GM19023 (cell line): ENCODE data around the gene DAPK1.

Experiments used
- ATAC-seq: cut with Tn5 transposase; IDR thresholded peaks from one replicate; pipeline ENCODE4 v1.9.1; 2021; ENCODE audit warnings: mild to moderate bottlenecking, moderate library complexity; ENCODE audit not compliant: unreplicated experiment

The DAPK1 gene

DNA sequence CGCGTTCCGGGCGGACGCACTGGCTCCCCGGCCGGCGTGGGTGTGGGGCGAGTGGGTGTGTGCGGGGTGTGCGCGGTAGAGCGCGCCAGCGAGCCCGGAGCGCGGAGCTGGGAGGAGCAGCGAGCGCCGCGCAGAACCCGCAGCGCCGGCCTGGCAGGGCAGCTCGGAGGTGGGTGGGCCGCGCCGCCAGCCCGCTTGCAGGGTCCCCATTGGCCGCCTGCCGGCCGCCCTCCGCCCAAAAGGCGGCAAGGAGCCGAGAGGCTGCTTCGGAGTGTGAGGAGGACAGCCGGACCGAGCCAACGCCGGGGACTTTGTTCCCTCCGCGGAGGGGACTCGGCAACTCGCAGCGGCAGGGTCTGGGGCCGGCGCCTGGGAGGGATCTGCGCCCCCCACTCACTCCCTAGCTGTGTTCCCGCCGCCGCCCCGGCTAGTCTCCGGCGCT lies at the start of gene DAPK1:
TSS of gene DAPK1 (plus strand) at position 264 of the 442 bp plus-strand sequence. CDS start 1,211 bp downstream, outside the sequence.
- ATAC-seq, result peak; percentile 47

DNA sequence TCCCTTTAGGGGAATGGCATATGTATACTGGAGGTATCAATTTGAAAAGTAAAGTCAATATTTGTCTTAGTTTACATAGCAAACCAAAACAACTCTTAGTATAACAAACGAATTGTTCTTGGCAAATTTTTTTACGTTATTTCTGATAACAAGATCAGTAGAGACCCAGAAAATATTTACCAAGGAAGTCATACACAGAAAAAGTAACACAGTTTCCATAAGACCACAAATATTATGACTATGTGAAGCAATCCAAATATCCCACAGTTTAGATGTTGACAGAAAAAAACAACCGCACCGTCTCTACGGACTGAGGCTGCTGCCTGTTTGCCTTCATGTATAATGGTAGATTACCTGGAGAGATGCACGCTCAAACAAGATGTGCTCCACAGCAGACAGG lies 46.5 kb upstream of the DAPK1 start:
- no peak for ATAC-seq

DNA sequence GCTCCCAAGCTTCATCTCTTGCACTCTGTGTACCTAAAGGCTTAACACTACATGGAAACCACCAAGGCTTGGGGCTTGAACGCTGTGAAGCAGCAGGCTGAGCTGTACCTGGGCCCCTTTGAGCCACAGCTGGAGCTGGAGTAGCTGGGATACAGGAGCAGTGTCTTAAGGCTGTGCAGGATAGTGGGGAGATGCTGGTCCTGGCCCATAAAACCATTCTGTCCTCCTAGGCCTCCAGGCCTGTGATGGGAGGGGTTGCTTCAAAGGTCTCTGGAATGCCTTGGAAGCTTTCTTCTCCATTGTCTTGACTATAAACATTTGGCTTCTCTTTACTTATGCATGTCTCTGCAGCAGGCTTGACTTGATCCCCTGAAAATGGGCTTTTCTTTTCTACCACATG lies 42.3 kb upstream of the DAPK1 start:
- ATAC-seq, result no peak

DNA sequence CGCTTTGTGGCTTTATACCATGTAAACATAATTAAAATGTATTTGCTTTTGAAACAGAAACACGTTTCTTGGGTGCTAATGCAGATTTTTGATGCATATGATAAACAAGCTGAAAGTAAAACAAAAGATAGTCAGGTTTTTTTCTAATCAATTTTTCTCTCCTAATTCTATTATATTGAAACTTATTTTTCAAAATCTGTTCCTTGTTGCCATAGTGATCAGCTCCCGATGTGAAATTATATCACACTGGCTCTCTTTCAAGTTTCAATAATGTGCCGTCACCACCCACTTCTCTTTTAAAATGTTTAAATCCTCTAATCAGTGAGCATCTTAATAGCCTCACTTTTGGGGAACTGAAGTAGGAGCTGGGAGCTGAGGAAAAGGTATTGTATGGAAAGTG lies 36.4 kb upstream of the DAPK1 start:
- ATAC-seq, result no peak

DNA sequence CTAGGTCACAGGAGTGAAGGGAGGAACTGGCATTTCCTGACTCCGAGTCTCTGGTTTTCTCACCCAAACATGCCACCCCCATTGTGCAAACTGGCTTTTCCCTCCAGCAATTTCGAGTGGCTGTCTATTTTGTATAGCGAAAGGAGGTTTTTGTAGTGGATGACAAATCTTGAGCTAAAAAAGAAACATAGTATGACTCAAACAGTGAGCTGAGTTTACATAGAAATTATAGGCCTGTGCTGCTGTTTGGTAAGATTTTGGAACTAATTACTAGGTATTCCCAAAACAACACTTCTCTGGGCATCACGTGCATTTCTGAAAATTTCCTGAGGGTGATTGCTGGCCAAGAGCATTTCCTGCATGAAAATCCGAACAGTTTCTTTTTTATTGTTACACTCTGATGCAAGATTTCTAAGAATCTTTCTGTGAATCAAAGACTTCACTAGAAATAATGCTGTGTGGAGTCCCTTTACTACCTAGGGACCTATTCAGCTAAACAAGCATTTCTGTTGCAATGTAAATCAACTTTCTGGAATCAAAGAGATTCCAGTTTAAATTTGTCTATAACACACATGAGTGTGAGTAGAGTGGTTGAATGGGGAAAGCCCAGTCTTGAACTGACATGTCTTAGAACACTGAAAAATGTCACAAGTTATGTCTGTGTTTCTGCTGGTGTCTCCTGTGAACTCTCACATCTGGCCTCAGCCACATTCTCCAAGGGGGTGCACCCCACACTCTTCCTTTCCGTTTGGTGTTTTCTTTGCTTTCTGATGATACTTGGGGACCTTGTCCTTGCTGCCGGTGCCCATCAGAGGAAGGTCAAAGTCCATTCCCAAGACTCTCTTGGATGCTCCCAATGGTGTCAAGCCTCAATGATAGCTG lies 33.3 kb upstream of the DAPK1 start:
- ATAC-seq, result peak; percentile 66

DNA sequence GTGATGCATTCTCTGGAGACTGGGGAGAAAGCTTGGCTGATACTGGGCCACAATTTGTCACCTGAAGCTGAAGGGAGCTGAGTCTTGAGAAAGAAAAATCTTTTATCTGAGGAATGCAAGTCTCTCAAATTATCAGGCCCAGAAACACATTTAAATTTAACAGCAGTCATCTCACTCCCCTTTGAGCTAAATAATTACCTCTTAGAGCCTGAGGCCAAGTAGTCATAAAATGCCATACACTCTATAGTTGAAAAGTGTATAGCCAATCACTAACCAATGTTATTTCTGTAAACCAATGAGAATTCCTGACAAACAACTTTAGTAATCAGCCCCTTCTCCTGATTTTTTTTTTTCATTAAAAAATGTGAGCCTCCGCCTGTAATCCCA lies 32.7 kb upstream of the DAPK1 start:
- ATAC-seq, result peak; percentile 5

DNA sequence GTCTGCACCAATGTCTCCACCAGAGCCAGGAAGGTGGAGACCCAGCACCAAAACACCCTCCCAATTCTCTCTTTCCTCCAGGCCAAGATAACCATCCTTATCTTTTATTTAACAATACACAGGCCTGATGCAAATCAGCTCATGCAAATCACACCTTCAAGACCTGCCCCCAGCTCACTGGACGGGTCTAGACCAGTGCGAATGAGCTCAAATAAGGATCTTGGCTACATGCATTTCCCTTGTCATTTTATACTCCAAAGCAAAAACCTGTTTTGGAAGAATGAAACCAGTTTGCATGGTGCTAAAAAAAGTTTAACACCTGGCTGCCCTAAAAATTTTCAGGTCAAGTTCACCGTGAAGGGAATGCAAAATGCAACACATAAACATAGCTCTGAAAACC lies 31.9 kb upstream of the DAPK1 start:
- ATAC-seq, result no peak

DNA sequence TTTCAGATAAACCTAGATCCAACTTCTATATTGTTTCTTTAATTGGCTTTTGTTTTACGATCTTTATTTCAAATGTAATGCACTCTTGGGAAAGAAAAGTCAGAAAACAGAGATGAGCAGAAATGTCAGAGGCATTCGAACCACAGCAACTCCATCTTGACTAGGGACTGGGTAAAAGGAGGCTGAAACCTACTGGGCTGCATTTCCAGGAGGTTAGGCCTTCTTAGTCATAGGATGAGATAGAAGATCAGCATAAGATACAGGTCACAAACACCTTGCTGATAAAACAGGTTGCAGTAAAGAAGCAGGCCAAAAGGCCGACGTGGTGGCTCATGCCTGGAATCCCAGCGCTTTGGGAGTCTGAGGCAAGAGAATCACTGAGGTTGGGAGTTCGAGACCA lies 30.5 kb upstream of the DAPK1 start:
- ATAC-seq, result no peak

DNA sequence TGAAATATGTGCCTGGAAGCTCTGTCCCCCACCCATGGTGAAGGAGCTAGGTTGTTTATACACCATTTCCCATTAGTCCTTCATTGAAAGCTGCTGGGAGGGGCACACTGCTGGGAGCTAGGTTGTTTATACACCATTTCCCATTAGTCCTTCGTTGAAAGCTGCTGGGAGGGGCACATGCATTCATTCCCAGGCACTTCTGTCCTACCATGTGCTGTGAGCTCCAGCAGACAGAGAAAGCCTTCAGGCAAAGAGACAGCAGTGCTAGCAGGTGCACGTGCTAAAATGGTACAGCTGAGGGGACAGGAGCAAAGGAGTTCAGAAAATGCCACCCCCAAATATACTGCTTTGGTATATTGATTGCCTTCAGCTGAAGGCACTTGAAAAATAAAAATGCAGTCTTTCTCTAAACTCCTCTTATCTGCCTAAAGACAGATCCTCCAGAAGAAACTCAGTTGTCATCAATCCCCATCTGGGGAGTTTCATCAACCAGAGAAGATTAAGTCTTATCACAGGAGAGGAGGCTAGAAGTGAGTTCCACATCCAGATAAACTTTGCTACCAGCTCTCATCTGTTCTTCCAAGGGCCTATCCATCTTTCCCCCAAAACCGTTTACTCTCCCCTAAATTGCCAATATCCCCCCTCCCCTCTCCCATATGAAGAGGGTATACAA lies 27.7 kb upstream of the DAPK1 start:
- no peak for ATAC-seq

DNA sequence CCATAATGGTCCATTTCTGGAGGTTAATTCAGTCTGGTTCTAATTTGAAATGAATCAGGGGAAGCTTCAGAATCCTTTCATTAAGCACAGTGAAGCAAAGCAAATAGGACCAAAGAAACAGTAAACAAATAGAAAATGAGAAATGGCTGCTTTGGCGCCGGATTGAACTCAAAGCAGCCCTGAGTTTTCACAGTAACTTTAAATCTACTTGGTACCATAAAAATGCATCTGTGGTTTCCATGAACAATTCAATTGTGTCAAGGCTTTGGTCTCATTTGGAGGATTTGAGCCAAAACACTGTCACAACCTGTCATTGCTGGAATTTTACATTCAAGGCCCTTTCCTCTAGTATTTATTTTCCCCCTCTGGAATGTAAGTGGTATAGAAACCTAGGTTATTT lies 25.9 kb upstream of the DAPK1 start:
- no peak for ATAC-seq

DNA sequence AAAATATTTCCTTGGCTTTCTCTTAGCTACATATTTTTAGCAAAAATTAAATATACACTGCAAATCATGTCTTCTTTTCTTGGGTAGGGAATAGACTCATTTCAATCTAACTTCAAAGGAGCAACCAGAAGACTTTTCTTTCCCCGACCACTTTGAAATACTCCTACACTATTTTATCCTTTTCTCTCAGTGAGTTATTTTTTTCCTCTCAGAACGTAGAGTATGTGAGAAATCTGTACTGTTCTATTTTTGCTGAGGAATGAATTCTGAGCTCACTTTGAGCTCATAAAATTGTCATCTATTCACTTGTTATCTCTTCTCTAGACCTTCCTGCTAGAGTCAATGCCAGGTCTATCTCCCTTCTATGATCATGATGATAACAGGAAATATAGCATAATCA lies 22.2 kb upstream of the DAPK1 start:
- no peak for ATAC-seq

DNA sequence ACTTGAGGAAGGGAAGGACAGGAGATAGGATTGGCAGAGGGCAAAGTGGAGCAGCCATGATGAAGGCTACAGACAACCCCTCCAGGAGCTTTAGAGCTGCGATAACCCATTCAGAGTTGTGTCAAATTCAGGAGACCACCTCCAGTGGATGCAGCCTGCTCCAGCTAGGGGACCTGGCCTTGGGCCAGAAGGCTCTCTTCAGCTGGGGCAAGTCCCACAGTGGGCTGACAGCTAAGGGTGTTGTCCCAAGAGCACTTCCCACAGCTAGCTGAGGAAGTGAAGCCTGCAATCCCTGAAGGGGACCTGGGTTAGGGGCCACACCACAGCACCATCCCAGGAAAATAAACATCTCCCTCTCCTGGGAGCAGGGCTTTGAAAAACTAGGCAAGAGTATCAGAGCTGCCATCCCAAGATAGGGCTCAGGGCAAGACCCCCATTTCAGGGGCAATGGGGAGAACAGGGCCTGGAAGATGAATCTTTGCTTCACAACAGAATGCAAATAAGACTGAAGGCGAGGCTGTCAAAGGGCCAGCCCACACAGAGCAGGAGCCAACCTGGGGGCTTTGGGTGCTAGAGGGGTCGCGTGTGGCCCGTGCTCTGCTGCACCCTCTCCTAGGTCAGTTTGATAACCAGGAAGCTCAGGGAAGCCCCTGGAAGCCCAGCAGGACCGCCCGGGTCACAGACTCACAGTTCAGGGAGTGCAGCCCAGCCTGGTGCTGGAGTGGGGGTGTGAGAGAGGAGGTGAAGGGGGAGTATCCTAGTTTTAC lies 19.3 kb upstream of the DAPK1 start:
- no peak for ATAC-seq

DNA sequence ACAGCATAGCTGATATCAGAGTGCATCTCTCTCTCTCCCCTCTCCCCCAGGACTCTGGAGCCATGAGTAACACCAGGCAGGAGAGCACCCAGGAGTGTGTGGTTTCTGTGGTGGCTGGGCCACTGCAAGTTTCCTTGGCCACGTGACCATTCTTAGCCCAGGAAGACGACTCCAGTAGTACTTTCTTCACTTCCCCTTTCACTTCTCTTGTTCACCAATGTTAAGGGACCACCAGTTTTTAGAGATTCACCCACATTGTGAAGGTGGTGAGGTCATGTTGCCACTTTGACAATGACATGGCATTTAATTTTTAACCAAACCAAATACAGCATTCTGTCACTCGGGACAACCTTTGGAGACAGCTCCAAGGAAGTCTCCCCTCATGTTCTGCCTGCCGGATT lies 17.9 kb upstream of the DAPK1 start:
- peak; percentile 80 for ATAC-seq

DNA sequence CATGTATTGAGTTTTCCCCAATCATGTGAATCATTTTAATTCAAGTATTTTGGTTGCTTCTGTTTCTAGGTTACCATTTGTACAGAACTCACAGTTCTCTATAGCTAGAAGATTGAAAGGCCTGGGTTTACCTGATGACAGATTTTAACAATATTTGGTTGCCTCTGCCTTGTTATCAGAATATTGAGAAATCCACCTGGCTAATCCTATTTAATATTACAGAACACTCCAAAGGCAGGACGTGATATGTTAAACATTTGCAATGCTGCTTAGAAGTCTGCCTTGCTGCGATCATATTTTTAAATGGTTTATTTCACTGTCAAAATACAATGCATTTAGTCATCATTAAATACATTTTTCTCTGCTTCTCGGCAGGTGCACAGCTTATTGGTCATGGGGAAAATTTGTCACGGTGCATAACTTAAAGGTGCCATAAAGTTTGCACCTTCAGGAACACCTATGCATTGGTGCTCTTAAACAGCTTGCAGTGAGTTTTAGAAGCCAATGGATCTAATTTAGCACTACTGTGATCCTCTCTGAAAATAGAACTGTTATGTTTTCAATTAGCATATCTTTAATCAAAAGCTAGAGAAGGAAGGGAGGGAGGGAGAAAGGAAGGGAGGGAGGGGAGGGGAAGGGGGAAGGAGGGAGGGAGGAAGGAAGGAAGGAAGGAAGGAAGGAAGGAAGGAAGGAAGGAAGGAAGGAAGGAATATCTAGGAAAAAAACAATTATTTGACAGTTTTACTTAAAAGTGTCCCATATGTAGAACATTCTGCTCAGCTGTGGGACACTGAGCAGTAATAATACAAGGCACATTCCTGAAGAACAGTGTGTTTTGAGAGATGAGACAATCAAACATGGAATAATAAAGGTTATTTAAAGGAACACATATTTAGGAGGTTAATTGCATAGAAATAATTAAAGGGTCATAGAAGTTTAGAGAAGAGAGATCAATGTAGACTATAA lies 15.5 kb upstream of the DAPK1 start:
- no peak for ATAC-seq

DNA sequence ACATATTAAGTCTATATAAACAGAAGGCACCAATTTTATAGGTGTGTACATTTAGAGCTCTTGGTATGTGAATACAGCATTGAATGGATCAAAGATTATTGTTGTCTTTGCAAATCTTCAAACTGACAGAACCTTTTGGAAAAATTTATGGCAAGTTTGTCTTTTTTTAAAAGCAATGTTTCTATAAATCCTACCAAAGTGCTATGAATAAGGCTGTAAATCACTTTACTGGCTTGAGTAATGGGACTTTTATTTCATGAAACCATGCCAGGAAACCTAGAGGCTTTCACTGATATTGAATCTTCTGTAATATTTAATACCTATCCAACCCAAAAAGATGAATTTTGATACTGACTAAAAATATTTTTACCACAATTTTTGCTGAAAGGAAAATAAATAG lies 7.4 kb upstream of the DAPK1 start:
- ATAC-seq, result no peak

DNA sequence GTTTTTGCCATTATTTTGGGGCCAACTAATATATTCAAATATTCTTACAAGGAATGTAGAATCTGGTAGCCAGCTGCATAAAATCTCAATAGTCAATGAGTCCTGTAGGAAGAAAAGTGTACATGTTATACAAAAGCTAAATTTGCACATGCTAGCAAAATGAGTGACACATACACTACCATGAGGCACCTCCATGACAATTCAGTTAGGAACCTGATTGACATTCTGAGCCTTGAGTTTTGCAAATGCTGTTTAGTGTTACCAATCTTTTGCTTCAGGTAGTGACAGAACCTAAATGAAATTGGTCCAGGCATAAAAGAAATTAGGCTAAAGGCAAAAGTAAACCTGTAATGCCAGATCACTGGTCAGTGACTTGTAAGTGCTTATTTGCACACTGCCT lies 6.8 kb upstream of the DAPK1 start:
- ATAC-seq, result no peak

DNA sequence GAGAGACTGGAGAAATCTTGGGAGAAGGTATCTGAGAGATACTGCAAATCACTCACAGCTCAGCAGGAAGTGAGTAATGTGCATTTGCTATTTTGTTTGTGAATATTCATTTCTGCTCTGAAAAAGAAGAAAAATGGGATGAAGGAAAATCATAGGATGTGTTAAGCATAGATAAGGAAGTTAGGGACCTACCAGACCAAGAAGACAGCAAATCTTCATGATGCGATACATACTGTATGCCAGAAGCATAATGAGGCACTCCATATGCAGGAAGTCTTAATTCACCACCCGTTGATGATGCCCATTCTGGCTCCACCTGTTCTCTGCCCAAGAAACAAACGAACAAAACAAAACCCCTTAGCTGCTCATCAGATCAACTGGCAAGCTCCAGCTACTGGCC lies 6.1 kb upstream of the DAPK1 start:
- no peak for ATAC-seq

DNA sequence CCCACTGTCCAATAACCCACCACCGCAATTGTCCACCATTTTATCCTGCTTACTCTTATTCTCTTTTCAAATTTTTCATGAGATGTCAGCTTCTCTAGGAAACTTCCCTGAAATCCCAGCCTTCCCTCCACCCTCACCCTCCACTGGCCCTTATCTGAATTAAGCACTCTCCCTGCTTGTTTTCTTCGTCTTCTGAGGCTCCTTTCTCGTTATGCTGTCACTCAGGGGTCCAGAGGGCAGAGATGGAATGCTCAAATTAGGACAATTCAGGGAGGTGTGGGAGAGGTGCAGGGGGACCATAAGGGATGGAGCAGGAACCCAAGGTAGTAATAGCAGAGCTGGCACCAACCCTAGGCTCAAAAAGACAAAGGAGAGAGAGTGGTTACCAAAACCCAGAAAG lies 5.0 kb upstream of the DAPK1 start:
- no peak for ATAC-seq

DNA sequence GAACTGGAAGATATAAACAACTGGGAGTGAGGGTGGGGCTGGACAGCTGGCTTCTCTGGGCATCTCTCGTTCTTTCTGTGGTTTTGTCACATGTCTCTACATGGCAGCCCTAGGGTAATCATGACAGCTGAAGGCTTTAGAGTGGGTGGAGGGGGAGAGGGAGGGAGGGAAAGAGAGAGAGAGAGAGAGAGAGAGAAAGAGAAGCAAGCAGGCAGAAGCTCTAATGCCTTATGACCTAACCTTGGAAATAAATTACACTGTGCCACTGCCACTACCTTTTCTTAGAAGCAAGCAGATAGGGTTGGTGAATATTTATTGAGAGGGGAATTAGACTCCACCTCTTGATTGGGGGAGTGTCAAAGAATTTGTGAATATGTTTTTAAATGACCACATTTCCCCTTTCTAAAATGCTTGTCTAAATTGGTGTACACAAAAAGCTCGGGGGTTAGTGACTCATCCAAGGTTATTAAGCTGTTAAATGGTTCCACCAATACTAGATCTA lies 2.6 kb upstream of the DAPK1 start:
- peak; percentile 42 for ATAC-seq

DNA sequence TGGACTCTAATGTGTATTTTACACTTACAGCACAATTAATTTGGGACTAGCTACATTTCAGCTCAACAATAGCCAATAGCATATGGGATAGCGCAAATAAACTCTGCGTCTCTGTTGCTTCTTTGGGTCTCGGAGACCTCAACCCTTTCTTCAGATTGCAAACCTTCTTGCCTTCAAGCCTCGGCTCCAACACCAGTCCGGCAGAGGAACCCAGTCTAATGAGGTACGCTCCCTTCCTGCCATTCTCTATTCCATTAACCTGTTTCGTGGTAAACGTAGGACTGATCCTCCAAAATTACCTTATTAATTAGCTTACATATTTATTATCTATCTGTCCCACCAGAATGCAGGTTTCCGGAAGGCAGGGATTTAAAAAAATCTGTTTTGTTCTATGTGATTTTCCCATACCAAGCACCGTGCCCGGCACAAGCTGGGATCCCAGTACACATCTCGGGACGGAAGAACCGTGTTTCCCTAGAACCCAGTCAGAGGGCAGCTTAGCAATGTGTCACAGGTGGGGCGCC lies 525 bp upstream of the DAPK1 start:
- no peak for ATAC-seq
